OCI-LY1 (cell line): ENCODE measurements around the gene INTS7.

Experiments
- EZH2 ChIP-seq: fragments of 200-600 bp; sonication (generic), shearing (Covaris generic); IDR thresholded peaks from 2 replicates; pipeline ENCODE4 v1.8.0; 2017; ENCODE audit warnings: borderline replicate concordance, mixed run types, mild to moderate bottlenecking, antibody characterized with exemption, low read length, moderate library complexity, mixed read lengths
- TF ChIP-seq, protein P1 (sequence below): fragments of 200-600 bp; sonication (generic), shearing (Covaris generic); IDR thresholded peaks from 2 replicates; pipeline ENCODE4 v1.5.1; 2017; ENCODE audit warnings: mild to moderate bottlenecking, antibody characterized with exemption, low read length, moderate library complexity, mixed read lengths

DNA sequence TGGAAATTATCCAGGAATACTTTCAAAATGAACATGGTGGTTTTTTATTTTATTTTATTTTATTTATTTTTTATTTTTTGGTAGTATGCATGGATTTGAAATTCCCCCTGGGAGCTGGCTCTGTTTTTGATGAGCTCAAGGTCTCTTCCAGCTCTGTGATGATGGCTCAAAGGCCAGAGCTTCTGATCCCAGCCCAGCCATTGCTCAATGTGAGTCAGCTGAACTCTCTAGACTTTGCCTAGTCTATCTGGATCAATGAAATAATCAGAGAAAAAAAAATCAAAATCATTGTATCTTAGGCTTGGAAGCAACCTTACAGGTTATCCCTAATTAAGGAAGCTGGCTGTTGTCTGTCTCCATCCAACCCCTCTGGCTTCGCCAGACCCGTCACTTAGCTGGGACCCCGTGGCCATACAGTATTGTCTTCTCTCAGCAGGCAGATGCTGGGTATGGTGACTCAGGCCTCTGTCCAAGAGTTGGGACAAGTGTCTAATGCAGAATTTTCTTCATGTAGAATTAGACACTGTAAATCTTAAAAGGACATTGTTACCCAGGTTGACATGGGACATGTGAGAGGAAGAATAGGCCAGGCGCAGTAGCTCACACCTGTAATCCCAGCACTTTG is 114.6 kb downstream of the INTS7 start:
- TF ChIP-seq, protein P1, sequence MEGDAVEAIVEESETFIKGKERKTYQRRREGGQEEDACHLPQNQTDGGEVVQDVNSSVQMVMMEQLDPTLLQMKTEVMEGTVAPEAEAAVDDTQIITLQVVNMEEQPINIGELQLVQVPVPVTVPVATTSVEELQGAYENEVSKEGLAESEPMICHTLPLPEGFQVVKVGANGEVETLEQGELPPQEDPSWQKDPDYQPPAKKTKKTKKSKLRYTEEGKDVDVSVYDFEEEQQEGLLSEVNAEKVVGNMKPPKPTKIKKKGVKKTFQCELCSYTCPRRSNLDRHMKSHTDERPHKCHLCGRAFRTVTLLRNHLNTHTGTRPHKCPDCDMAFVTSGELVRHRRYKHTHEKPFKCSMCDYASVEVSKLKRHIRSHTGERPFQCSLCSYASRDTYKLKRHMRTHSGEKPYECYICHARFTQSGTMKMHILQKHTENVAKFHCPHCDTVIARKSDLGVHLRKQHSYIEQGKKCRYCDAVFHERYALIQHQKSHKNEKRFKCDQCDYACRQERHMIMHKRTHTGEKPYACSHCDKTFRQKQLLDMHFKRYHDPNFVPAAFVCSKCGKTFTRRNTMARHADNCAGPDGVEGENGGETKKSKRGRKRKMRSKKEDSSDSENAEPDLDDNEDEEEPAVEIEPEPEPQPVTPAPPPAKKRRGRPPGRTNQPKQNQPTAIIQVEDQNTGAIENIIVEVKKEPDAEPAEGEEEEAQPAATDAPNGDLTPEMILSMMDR = no peak
- no peak for TF ChIP-seq EZH2
